ENCODE data around the gene MARVELD1.

MARVELD1 gene

DNA sequence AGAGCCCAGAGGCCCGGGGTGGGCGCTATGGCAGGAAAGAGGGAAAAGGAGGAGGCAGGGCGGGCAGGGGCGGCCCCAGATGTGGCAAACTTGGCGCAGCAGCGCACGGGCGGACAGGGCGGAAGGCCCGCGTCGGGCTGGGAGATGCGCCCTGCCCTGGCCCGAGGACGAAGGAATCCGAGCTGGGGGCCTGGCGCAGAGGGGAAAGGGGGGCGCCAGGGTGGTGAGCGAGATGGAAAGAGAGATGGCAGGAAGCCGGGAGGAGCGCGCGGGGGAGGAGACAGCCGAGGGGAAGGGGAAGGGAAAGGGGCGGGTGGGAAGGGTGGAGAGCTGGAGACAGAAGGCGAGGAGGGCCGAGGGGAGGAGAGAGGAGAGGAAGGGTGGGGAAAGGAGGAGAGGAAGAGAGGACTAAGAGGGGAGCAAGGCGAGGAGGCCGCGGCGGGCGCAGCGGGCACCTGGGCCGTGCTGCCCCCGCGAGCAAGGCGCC lies at the start of gene MARVELD1:
TSS of gene MARVELD1 (plus strand) at position 392 of the 487 bp plus-strand sequence. CDS start 147 bp downstream, outside the sequence.
- TF ChIP-seq GATA3 (IDR thresholded peaks at IDR 0.05; ENCODE audit: low read depth, low read length) (no peak), GATA2 (IDR thresholded peaks at IDR 0.05; ENCODE audit: low read depth, low read length) (peak; percentile 65)

DNA sequence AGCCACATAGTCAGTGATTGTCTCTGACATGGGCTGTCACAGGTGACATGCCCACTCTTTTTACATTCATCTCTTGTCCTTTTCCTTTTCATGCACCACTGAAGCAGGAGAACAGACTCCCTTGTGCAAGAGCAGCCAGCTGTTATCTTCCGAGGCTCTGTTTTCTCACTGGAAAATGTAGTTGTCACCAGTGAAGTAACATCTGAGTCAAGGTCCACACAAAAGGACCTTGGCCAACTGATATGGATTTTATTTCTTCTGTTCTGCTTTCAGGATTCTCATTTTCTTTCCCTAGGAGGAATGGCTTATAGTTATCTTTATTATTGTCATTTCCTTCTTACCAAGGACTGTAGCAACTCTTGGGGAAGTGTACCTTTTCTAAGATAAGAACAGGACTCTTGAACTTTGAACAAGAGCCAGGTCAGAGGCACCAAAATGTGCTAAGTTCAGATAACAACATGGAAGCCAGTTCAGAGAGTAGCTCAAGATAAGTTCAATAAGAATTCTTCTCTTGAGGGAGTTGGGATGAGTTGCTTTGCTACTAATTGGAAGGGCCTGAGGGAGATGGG lies 49.2 kb upstream of the MARVELD1 start:
- no peak for TF ChIP-seq GATA3 (IDR thresholded peaks at IDR 0.05; ENCODE audit: low read depth, low read length)
- TF ChIP-seq GATA2 (IDR thresholded peaks at IDR 0.05; ENCODE audit: low read depth, low read length) = no peak

DNA sequence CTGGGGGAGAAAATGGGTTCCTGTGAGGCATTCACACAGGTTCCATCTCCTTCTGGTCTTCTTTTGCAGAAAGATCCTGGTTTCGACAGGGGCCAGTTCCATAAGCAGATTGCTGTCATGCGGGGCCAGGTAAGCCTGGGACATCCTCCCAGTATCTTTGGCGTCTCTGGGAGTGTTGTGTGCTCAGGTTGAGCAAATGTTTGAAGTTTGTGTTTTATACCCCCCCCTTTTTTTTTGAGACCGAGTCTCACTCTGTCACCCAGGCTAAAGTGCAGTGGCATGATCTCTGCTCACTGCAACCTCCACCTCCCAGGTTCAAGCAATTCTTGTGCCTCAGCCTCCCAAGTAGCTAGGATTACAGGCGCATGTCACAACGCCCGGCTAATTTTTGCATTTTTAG lies 46.5 kb upstream of the MARVELD1 start:
- TF ChIP-seq GATA3 (IDR thresholded peaks at IDR 0.05; ENCODE audit: low read depth, low read length) (no peak), GATA2 (IDR thresholded peaks at IDR 0.05; ENCODE audit: low read depth, low read length) (no peak)

DNA sequence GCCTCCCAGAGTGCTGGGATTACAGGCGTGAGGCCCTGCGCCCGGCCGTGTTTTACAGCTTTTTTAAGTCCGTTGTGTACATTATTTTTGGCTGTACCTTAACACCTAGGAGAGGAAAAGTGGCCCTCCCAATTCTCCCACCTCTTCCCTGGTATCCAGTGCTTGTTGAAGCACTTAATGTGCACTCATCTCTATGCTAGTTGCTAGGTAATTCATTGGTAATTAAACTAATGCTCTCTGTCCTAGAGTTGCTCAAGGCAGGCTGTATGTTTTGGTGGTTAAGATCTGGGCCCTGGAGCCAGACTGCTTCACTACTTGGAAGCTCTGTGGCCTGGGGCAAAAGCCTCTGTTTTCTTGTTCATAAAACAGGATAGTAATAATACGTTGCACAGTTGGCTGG lies 46.1 kb upstream of the MARVELD1 start:
- TF ChIP-seq GATA3 (IDR thresholded peaks at IDR 0.05; ENCODE audit: low read depth, low read length) = no peak

DNA sequence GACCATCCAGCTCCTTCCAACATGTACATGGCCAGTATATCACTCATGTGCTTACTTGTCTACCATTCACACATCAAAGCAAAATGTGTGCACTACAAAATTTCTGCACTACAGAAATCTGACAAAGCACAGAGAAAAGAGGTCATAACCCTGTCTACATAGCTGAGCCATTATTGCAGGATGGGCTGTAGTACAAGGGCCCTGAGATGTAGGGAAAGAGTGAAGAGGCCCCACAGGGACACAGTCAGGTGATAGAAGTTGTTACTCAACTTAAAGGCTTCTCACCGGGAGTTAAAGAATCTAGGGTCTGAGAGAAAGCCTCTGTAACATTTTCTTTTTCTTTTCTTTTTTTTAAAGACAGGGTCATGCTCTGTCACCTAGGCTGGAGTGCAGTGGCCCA lies 44.0 kb upstream of the MARVELD1 start:
- TF ChIP-seq GATA3 (IDR thresholded peaks at IDR 0.05; ENCODE audit: low read depth, low read length) (no peak), GATA2 (IDR thresholded peaks at IDR 0.05; ENCODE audit: low read depth, low read length) (no peak)

DNA sequence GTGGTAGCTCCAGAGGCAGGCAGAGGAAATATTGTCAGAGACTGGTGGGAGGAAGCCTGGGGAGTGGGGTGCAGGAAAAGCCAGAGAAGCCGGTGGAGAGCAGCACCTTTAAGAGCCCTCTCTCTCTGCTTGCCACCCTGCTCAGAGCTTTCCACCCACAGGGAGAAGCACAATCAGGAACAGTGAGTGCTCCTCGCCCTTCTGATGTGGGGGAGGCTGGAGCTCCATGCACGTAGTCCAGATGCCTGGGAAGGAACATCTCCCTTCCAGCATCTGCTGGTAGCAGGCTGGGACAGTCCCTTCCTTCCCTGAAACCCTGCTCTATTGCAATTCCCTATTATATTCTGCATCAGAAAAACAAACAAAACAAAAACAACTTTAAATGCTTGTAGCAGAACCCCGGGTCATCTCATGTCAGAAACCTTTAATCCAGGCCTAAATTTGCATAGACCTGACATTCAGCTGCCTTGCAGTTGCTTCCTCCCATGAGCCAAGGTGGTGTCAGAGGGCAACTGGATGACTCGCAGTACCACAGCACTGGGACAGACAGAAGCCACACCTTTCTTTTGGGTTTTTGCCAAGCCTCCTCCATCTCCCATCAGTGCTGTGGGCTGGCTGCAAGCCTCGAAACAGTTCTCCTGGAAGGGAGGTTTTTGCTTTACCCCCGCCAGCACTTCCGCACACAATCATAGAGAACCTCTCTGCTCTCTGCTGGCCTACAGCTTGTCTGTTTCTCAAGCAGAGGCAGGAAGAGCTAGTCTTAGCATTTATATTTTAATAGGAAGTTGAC lies 39.6 kb upstream of the MARVELD1 start:
- TF ChIP-seq GATA2 (IDR thresholded peaks at IDR 0.05; ENCODE audit: low read depth, low read length) (no peak), GATA3 (IDR thresholded peaks at IDR 0.05; ENCODE audit: low read depth, low read length) (no peak)

DNA sequence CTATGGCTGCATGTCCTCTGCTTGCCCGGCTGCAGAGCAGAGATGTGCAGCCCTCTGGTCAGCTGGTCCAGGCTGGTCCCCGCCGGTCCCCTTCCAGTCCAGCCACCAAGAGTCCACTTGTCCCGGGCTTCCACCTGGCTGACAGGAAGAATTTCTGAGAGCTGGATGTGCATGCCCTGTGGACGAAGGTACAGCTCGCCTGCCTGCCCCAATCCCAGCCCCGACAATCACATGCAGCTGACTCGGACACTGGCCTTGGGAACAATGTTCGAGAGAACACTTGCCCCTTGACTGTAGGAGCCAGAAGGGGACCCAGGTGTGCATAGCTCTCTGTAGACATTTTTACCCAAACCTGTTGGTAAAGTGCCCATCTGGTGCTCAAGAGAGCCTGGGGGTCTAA lies 38.3 kb upstream of the MARVELD1 start:
- TF ChIP-seq GATA3 (IDR thresholded peaks at IDR 0.05; ENCODE audit: low read depth, low read length) (no peak), GATA2 (IDR thresholded peaks at IDR 0.05; ENCODE audit: low read depth, low read length) (no peak)

DNA sequence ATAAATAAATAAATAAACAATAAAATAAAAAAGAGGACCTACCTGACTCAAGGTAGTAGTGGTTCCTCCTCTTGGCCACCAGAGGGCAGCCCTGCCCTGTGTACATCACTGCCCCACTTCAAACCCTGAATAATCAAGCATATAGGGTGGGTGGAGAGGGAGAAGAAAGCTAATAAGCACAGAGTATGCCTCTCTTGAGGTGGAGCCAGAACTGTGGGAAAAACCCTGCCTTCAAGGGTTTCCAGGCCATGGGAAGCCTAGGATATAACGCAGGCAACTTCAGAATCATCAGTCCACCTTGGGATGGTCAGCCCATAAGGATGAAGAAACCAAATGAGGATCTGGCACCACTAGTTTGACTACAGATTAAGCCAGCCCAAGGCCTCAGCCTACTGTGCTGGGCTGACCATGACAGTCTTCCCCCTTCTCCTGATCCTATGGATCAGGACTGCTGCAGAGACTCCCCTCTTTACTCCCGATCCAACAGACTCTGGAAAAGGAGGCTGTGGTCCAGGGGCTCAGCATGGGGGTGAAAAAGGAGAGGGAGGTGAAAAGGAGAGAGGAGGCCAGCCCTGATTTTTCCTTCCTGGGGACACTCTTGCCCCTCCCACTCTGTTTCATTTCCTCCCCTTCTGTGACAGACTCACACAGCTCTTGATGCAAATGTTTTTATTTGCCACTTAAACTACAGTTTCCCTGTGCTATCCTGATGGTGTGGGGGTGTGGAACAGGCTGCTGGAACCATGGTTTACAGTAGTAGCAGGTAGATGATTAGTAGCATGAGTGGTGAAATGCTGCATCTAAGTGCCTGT lies 36.6 kb upstream of the MARVELD1 start:
- TF ChIP-seq GATA2 (IDR thresholded peaks at IDR 0.05; ENCODE audit: low read depth, low read length) = no peak
- no peak for TF ChIP-seq GATA3 (IDR thresholded peaks at IDR 0.05; ENCODE audit: low read depth, low read length)

DNA sequence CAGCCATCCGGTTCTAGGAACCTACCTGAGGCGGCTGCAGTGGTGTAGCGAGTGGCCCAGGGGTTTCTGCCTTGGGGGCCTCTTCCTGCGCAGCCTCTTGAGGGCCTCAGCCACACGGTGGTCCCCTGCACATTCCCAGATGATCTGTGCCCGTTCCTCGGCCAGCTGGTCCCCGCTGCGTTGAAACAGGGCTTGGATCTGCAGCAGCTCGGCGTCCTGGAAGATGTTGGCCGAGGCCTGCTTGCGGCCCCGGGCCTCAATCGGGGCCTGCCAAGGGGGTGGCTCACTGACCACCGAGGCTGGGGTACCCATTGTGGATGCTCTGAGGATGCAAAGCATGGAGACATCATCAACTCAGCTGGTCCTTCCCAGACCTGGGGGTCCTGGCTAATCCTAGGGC lies 33.9 kb upstream of the MARVELD1 start:
- TF ChIP-seq GATA2 (IDR thresholded peaks at IDR 0.05; ENCODE audit: low read depth, low read length) (no peak), GATA3 (IDR thresholded peaks at IDR 0.05; ENCODE audit: low read depth, low read length) (no peak)

DNA sequence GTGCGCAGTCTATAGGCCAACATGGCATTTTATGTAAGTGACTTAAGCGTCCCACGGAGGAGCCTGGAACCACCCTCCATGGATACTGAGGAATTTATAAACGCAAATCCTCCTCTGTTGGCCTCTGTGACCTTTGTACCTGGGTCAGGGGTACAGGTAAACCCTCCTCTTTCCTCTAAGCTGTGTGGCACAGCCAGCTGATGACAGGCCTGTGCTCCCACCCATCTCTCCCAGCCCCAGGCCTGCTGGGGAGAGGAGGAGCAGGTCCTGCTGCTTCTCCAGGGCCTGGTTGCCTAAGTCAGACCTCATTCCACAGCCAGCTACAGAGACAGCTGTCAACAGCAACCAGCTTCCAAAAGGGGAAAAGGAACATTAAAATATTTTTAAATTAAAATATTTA lies 31.5 kb upstream of the MARVELD1 start:
- no peak for TF ChIP-seq GATA2 (IDR thresholded peaks at IDR 0.05; ENCODE audit: low read depth, low read length)

DNA sequence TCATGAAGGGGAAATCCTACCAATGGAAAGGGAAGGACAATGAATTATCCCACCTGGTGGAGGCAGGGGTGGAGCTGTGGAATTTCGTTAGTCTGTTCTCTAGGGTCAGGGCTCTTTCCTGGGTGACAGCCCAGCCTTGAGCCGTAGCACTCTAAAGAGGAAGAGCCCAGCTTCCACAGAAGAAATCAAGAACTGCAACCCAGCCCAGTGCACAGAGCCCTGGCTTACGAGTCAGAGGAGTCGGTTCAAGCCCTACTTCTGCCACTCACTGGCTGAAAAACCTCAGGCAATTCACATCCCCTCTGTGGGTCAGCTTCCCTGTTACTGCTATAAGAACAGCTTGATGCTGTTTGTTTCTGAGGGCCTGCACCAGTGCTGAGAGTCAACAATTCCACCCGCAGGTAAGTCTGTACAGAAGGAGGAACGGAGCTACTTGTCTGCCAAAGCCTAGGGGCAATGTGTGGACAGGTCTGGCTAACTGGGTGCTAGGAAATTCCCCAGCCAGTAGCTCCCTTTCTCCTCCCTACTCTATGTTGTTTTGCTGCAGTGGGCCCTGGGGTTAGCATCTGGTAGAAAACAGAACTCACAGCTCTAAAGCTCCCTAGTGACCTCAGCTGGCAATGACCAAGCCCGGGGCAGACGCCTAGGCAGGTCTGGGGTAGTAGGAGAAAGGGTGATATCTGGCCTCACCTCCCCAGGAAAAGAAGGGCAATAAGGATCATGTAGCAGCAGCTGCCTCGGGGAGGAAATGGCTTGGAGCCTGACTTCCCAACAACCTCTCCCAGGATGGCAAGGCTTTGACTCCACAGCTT lies 29.8 kb upstream of the MARVELD1 start:
- no peak for TF ChIP-seq GATA3 (IDR thresholded peaks at IDR 0.05; ENCODE audit: low read depth, low read length)
- TF ChIP-seq GATA2 (IDR thresholded peaks at IDR 0.05; ENCODE audit: low read depth, low read length) = no peak

DNA sequence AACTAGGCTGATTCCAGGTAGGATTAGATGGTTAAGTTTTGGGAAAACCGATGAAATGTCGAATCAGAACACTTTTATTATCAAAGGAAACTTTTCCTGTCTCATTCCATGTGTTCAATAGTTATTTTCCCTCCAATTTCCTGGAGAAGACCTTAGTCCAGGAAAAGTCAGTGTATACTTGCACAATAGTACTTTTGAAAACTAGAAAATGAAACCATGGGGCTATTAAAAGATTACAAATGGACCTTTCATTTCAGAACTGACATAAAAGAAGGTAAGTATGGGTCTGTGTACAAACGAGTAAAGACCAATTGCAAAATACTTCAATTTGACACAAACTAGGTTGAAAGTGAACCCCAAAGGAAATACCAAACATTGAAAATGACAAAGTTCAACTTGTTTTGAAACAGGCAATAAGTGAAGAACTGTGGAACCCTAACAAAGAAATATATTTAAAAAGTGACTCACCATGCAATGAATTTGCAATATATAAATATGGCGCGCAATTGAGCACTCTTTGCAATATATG lies 28.6 kb upstream of the MARVELD1 start:
- TF ChIP-seq GATA3 (IDR thresholded peaks at IDR 0.05; ENCODE audit: low read depth, low read length) (no peak), GATA2 (IDR thresholded peaks at IDR 0.05; ENCODE audit: low read depth, low read length) (no peak)

DNA sequence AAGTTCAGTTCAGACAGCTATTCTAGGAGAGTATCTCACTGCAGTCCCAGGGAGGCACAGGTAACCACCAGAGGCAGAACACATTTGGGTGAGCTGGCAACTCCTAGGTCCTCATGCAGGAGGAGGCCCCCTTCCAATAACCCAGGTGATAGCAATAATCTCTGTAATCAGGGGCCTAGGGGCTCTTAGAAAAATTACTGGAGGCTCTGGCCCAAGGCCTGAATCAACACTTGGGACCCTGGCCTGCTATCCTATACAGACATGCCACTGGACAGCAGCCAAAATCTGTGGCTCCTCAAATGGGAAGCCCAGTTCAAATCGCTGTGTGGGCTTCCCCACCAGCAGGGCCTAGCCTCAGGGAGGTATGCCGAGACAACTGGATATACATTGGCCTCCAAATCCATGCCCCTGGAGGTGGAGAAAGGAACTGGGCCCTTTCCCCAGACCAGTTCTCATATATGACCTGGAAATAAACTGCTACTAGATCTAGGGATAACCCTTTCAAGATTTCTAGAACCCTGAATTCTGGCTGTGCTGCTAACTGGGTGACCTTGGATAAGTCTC lies 28.1 kb upstream of the MARVELD1 start:
- no peak for TF ChIP-seq GATA3 (IDR thresholded peaks at IDR 0.05; ENCODE audit: low read depth, low read length)
- TF ChIP-seq GATA2 (IDR thresholded peaks at IDR 0.05; ENCODE audit: low read depth, low read length) = no peak

All from SH-SY5Y (cell line).